Astrocyte (in vitro differentiated cells and primary cell): ENCODE results near the gene TNFSF8. TPM values are rescaled to one million over a fixed set of nuclear protein-coding genes. Genes with fewer than 3 reads are reported as not detected.

ENCODE experiments used
- DNase-seq: peaks from one replicate; pipeline ENCODE4 v3.0.0-alpha.2; 2010; ENCODE audit warnings: low read depth
- FAIRE-seq: peaks from 2 replicates; lab custom pipeline; 2011; peaks lifted over from hg19 to GRCh38; lab: Jason Lieb, UNC
- H2AFZ ChIP-seq: 2 replicates; pipeline ENCODE4 v1.6.0; 2012; ENCODE audit warnings: low read depth, low read length, inconsistent platforms
- H3K27ac ChIP-seq: 2 replicates; pipeline ENCODE4 v1.5.1; 2011; ENCODE audit warnings: low read depth, low read length, inconsistent platforms
- H3K27me3 ChIP-seq: 2 replicates; pipeline ENCODE4 v1.6.0; 2011; ENCODE audit warnings: low read length, inconsistent platforms; ENCODE audit not compliant: insufficient read depth
- H3K36me3 ChIP-seq: 2 replicates; pipeline ENCODE4 v1.5.1; 2011; ENCODE audit warnings: low read length, inconsistent platforms; ENCODE audit not compliant: insufficient read depth
- H3K4me1 ChIP-seq: 2 replicates; pipeline ENCODE4 v1.5.1; 2011; ENCODE audit warnings: low read length, inconsistent platforms; ENCODE audit not compliant: insufficient read depth
- H3K4me2 ChIP-seq: 2 replicates; pipeline ENCODE4 v1.6.0; 2012; ENCODE audit warnings: low read length, inconsistent platforms
- H3K4me3 ChIP-seq: 2 replicates; pipeline ENCODE4 v1.5.1; 2011; ENCODE audit warnings: low read depth, mild to moderate bottlenecking, low read length, inconsistent platforms; ENCODE audit not compliant: insufficient read depth
- H3K79me2 ChIP-seq: 2 replicates; pipeline ENCODE4 v1.6.0; 2012; ENCODE audit warnings: mild to moderate bottlenecking, low read length, inconsistent platforms; ENCODE audit not compliant: insufficient read depth
- H3K9ac ChIP-seq: 2 replicates; pipeline ENCODE4 v1.6.0; 2012; ENCODE audit warnings: mild to moderate bottlenecking, low read length, inconsistent platforms
- H3K9me3 ChIP-seq: 2 replicates; pipeline ENCODE4 v1.5.1; 2012; ENCODE audit warnings: low read depth, mild to moderate bottlenecking, low read length, inconsistent platforms; ENCODE audit not compliant: insufficient read depth
- H4K20me1 ChIP-seq: 2 replicates; pipeline ENCODE4 v1.6.0; 2012; ENCODE audit warnings: low read length, inconsistent platforms; ENCODE audit not compliant: insufficient read depth
- H3K27ac Mint-ChIP-seq: one replicate; pipeline ENCODE4 v1.8.0; 2021; ENCODE audit warnings: mild to moderate bottlenecking, mixed read lengths; ENCODE audit not compliant: unreplicated experiment
- H3K27me3 Mint-ChIP-seq: one replicate; pipeline ENCODE4 v1.8.0; 2021; ENCODE audit warnings: low read depth, mixed read lengths; ENCODE audit not compliant: unreplicated experiment
- H3K36me3 Mint-ChIP-seq: one replicate; pipeline ENCODE4 v1.8.0; 2021; ENCODE audit warnings: low read depth, mixed read lengths; ENCODE audit not compliant: unreplicated experiment
- H3K4me1 Mint-ChIP-seq: one replicate; pipeline ENCODE4 v1.8.0; 2021; ENCODE audit warnings: low read depth, mixed read lengths; ENCODE audit not compliant: unreplicated experiment
- H3K4me3 Mint-ChIP-seq: one replicate; pipeline ENCODE4 v1.8.0; 2021; ENCODE audit warnings: mild to moderate bottlenecking, moderate library complexity, mixed read lengths; ENCODE audit not compliant: unreplicated experiment
- H3K9me3 Mint-ChIP-seq: one replicate; pipeline ENCODE4 v1.8.0; 2021; ENCODE audit warnings: mild to moderate bottlenecking, mixed read lengths; ENCODE audit not compliant: unreplicated experiment
- CTCF ChIP-seq: IDR thresholded peaks from 2 replicates; pipeline ENCODE4 v1.5.1; 2011; ENCODE audit warnings: low read depth, mild to moderate bottlenecking, inconsistent platforms, low read length, moderate library complexity; ENCODE audit not compliant: insufficient read depth
- EZH2 ChIP-seq: IDR thresholded peaks from 2 replicates; pipeline ENCODE4 v1.6.1; 2012; ENCODE audit warnings: mild to moderate bottlenecking, low read length, inconsistent platforms; ENCODE audit not compliant: insufficient read depth
- total RNA-seq: library from RNA; stranded (reverse); gene quantifications from 2 replicates; pipeline ENCODE4 v1.2.1, GENCODE V29; 2021

The TNFSF8 gene
- total RNA-seq, 1 donor from 2014 or later: not detected

GRCh38 chr9:114852050-114852594 lies 78.3 kb downstream of the TNFSF8 start:
- Histone ChIP-seq H4K20me1 (no peaks in the 10 kb centered on the region), H3K4me2 (no peak overlapping the region), H3K79me2 (no peaks in the 10 kb centered on the region), H3K27me3 (no peaks in the 10 kb centered on the region), H2AFZ (no peak overlapping the region), H3K9ac (no peak overlapping the region), H3K27ac (no peak overlapping the region), H3K9me3 (no peaks in the 10 kb centered on the region), H3K4me3 (no peak overlapping the region), H3K4me1 (no peaks in the 10 kb centered on the region), H3K36me3 (no peaks in the 10 kb centered on the region)
- no peak overlapping the region for H3K27ac Mint-ChIP-seq
- DNase-seq (peak; percentile 73), FAIRE-seq (no peak)
- TF ChIP-seq EZH2: no peak
- no peak for TF ChIP-seq CTCF
- peaks cover 16% of the 10 kb centered on the region for H3K4me1 Mint-ChIP-seq
- H3K27me3 Mint-ChIP-seq: no peaks in the 10 kb centered on the region
- H3K4me3 Mint-ChIP-seq: no peak overlapping the region
- H3K36me3 Mint-ChIP-seq: no peaks in the 10 kb centered on the region
- no peaks in the 10 kb centered on the region for H3K9me3 Mint-ChIP-seq

DNA sequence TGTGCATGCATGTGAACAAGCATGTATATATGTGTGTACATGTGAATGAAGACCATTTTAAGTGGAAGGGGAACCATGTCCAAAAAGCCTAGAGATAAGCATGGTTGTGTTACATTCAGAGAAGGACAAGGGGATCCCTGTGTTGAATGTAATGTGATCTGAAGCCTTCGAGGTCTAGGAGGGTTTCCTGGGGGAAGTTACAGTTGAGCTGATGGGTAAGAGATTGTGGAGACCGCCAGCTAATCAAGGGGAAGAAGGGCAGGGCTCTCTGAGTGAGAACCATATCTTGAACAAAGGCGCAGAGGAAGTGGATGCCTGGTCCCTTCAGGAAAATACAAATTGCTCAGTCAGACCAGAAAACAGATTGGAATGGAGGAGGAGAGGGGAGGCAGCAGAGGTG lies 79.1 kb downstream of the TNFSF8 start:
- Mint-ChIP-seq H3K27me3 (no peaks in the 10 kb centered on the region), H3K36me3 (no peaks in the 10 kb centered on the region), H3K4me1 (peaks cover 10% of the 10 kb centered on the region), H3K9me3 (no peaks in the 10 kb centered on the region), H3K4me3 (no peak overlapping the region), H3K27ac (no peak overlapping the region)
- Histone ChIP-seq H4K20me1 (no peaks in the 10 kb centered on the region), H3K79me2 (no peaks in the 10 kb centered on the region), H3K9ac (no peak overlapping the region), H3K4me2 (no peak overlapping the region), H3K36me3 (no peaks in the 10 kb centered on the region), H3K27me3 (no peaks in the 10 kb centered on the region), H2AFZ (no peak overlapping the region), H3K9me3 (no peaks in the 10 kb centered on the region), H3K27ac (no peak overlapping the region), H3K4me1 (no peaks in the 10 kb centered on the region), H3K4me3 (no peak overlapping the region)
- FAIRE-seq: no peak
- DNase-seq: no peak
- TF ChIP-seq CTCF (no peak), EZH2 (no peak)

Other genes starting within 250 kb of the TNFSF8 start
- gene TEX48, start 248.4 kb downstream of the TNFSF8 start, total RNA-seq: not detected in 2 replicates
- gene TNFSF15, start 124.6 kb downstream of the TNFSF8 start, total RNA-seq: 4.2 and 10.3 TPM in 2 replicates
- 747 and 1,099 TPM in 2 replicates for gene TNC, start 187.6 kb upstream of the TNFSF8 start, total RNA-seq